Body of pancreas (tissue), 4 donors: Measurements from ENCODE around the gene SLC6A9.

Experiments
- CTCF ChIP-seq, 7 experiments: fragments of 450-650 bp in 4 of 7; fragments of 200-600 bp in 3 of 7; sonication (generic) in 3 of 7; IDR thresholded peaks; one replicate each; pipeline ENCODE4 v1.5.1; 2016 to 2019; ENCODE audit warnings: antibody characterized with exemption in 7 of 7
- POLR2A ChIP-seq, 3 donors: fragments of 450-650 bp; IDR thresholded peaks; one replicate each; pipeline ENCODE4 v1.6.1; 2016; ENCODE audit warnings: antibody characterized with exemption in 3 of 3, mild to moderate bottlenecking in 2 of 3

DNA sequence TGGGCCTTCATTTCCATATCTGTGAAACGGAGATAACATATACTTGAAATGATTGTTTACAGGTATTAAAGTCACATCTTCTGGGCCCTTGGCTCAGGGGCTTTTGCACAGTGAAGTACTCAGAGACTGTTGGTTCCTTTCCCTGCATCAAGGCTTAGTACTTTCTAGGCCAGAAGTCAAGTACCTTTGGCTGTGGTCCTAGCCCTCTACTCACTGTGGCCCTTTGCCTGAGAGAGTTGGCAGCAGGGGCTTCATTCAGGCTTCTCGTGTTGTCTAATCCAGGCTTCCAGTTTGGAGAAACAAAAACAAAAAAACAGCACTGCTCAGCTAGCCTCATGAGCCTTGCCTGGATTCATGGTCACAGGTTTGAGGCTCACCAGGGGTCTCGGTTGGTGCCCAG is 69.6 kb downstream of the SLC6A9 start:
- TF ChIP-seq POLR2A (IDR thresholded peaks at IDR 0.05), result no peak
- no peak for TF ChIP-seq CTCF (IDR thresholded peaks at IDR 0.05)
